Loucy (cell line): ENCODE measurements around the gene INPP5J.

Experiments
- H2AFZ ChIP-seq: fragments of 200-600 bp; sonication (generic); 2 replicates; pipeline ENCODE4 v1.6.0; 2016; ENCODE audit warnings: antibody characterized with exemption, mild to moderate bottlenecking, low read length, moderate library complexity
- H3F3A ChIP-seq: fragments of 200-600 bp; 2 replicates; pipeline ENCODE4 v1.6.0; 2016; ENCODE audit warnings: antibody characterized with exemption, low read depth, mild to moderate bottlenecking
- H3K27me3 ChIP-seq: fragments of 200-600 bp; sonication (generic); 2 replicates; pipeline ENCODE4 v1.6.1; 2014; ENCODE audit warnings: low read length, mild to moderate bottlenecking; ENCODE audit not compliant: insufficient read depth, poor library complexity, severe bottlenecking
- H3K36me3 ChIP-seq: fragments of 200-600 bp; sonication (generic); 2 replicates; pipeline ENCODE4 v1.6.1; 2016; ENCODE audit warnings: low read length; ENCODE audit not compliant: insufficient read depth
- H3K4me1 ChIP-seq: fragments of 200-600 bp; sonication (generic); 2 replicates; pipeline ENCODE4 v1.5.1; 2014; ENCODE audit warnings: low read length, mild to moderate bottlenecking; ENCODE audit not compliant: insufficient read depth, poor library complexity, severe bottlenecking
- H3K4me2 ChIP-seq: fragments of 200-600 bp; sonication (generic); 2 replicates; pipeline ENCODE4 v1.6.0; 2014; ENCODE audit warnings: antibody characterized with exemption, low read length, low read depth, mild to moderate bottlenecking; ENCODE audit not compliant: poor library complexity, severe bottlenecking
- H3K4me3 ChIP-seq: fragments of 200-600 bp; sonication (generic); 2 replicates; pipeline ENCODE4 v1.5.1; 2014; ENCODE audit warnings: low read length, mild to moderate bottlenecking, mixed read lengths; ENCODE audit not compliant: poor library complexity, severe bottlenecking
- H3K79me2 ChIP-seq: fragments of 200-600 bp; sonication (generic); 2 replicates; pipeline ENCODE4 v1.6.1; 2014; ENCODE audit warnings: low read length; ENCODE audit not compliant: insufficient read depth
- H3K9ac ChIP-seq: fragments of 200-600 bp; sonication (generic); 2 replicates; pipeline ENCODE4 v1.6.0; 2014; ENCODE audit warnings: mild to moderate bottlenecking, low read depth, low read length, moderate library complexity; ENCODE audit not compliant: poor library complexity, severe bottlenecking
- H3K9me2 ChIP-seq: fragments of 200-600 bp; sonication (generic); replicated peaks from 2 replicates; pipeline ENCODE4 v1.6.1; 2016; ENCODE audit warnings: low read depth, low read length, mixed read lengths
- H3K9me3 ChIP-seq: fragments of 200-600 bp; sonication (generic); 2 replicates; pipeline ENCODE4 v1.6.1; 2014; ENCODE audit warnings: mild to moderate bottlenecking, antibody characterized with exemption, low read length, low read depth; ENCODE audit not compliant: insufficient read depth
- H4K20me1 ChIP-seq: fragments of 200-600 bp; sonication (generic); 2 replicates; pipeline ENCODE4 v1.6.0; 2014; ENCODE audit warnings: antibody characterized with exemption, low read length, mild to moderate bottlenecking; ENCODE audit not compliant: insufficient read depth, poor library complexity, severe bottlenecking
- EZH2phosphoT487 ChIP-seq: fragments of 200-600 bp; IDR thresholded peaks from 2 replicates; pipeline ENCODE4 v1.6.1; 2018; ENCODE audit warnings: antibody characterized with exemption, mild to moderate bottlenecking, moderate library complexity, borderline replicate concordance
- TF ChIP-seq, protein P1 (sequence below): fragments of 200-600 bp; sonication (generic); conservative IDR thresholded peaks from 2 replicates; pipeline ENCODE4 v1.5.1; 2014; ENCODE audit warnings: mild to moderate bottlenecking, antibody characterized with exemption, low read length

Gene INPP5J

DNA sequence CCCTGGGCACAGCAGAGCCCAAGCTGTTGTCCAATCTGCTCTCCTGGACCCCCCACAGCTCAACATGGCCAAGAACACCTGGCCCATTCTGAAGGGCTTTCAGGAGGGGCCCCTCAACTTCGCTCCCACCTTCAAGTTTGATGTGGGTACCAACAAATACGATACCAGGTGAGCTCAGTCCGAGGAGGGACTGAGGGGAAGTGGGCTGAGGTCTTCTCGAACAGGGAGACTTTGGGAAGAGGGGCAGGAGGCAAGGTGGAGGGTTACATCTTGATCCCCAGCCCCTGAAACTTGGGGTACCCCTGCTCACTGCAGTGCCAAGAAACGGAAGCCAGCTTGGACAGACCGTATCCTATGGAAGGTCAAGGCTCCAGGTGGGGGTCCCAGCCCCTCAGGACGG, 5.4 kb downstream of the INPP5J start:
- no peak overlapping the region for H3K4me2 ChIP-seq
- no peaks in the 10 kb centered on the region for H3F3A ChIP-seq
- H3K9ac ChIP-seq = no peak overlapping the region
- H3K36me3 ChIP-seq = no peaks in the 10 kb centered on the region
- no peaks in the 10 kb centered on the region for H3K27me3 ChIP-seq
- no peaks in the 10 kb centered on the region for H4K20me1 ChIP-seq
- no peaks in the 10 kb centered on the region for H3K9me2 ChIP-seq
- no peaks in the 10 kb centered on the region for H3K9me3 ChIP-seq
- H2AFZ ChIP-seq = no peak overlapping the region
- no peaks in the 10 kb centered on the region for H3K4me1 ChIP-seq
- no peak overlapping the region for H3K4me3 ChIP-seq
- TF ChIP-seq, protein P1, sequence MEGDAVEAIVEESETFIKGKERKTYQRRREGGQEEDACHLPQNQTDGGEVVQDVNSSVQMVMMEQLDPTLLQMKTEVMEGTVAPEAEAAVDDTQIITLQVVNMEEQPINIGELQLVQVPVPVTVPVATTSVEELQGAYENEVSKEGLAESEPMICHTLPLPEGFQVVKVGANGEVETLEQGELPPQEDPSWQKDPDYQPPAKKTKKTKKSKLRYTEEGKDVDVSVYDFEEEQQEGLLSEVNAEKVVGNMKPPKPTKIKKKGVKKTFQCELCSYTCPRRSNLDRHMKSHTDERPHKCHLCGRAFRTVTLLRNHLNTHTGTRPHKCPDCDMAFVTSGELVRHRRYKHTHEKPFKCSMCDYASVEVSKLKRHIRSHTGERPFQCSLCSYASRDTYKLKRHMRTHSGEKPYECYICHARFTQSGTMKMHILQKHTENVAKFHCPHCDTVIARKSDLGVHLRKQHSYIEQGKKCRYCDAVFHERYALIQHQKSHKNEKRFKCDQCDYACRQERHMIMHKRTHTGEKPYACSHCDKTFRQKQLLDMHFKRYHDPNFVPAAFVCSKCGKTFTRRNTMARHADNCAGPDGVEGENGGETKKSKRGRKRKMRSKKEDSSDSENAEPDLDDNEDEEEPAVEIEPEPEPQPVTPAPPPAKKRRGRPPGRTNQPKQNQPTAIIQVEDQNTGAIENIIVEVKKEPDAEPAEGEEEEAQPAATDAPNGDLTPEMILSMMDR = no peak
- no peak for TF ChIP-seq EZH2phosphoT487
- no peaks in the 10 kb centered on the region for H3K79me2 ChIP-seq

DNA sequence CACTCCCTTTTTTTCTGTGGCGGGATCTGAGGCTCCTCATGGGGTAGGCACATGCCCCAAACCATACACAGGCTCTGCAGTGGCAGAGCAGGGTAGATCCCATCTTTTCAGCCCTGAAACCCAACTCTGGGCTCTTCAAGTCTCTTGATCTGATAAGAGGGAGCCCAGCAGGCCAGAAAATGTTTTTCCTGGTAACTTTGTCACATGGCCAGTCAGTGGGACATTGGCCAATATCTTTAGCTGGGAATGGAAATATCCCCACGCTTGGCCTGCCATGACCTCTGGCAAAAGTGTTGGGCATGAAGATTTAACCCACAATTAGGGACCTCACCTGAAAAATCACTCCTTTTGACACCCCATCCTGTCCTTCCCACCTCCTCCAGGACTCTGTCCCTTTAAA, 8.1 kb downstream of the INPP5J start:
- Histone ChIP-seq H3K9me3 (no peaks in the 10 kb centered on the region), H2AFZ (no peak overlapping the region), H3K36me3 (no peaks in the 10 kb centered on the region), H3K9ac (no peak overlapping the region), H3K4me3 (no peak overlapping the region), H3K4me2 (no peak overlapping the region), H3F3A (no peaks in the 10 kb centered on the region), H4K20me1 (no peaks in the 10 kb centered on the region), H3K4me1 (no peaks in the 10 kb centered on the region), H3K79me2 (no peaks in the 10 kb centered on the region), H3K9me2 (no peaks in the 10 kb centered on the region), H3K27me3 (no peaks in the 10 kb centered on the region)
- TF ChIP-seq, protein P1 = no peak
- TF ChIP-seq EZH2phosphoT487 = no peak

DNA sequence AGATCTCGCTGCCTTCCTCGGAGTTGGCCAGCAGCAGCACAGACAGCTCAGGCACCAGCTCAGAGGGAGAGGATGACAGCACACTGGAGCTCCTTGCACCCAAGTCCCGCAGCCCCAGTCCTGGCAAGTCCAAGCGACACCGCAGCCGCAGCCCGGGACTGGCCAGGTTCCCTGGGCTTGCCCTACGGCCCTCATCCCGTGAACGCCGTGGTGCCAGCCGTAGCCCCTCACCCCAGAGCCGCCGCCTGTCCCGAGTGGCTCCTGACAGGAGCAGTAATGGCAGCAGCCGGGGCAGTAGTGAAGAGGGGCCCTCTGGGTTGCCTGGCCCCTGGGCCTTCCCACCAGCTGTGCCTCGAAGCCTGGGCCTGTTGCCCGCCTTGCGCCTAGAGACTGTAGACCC, 11.1 kb downstream of the INPP5J start:
- Histone ChIP-seq H3K27me3 (no peaks in the 10 kb centered on the region), H2AFZ (no peak overlapping the region), H3K4me3 (no peak overlapping the region), H3F3A (no peaks in the 10 kb centered on the region), H3K36me3 (no peaks in the 10 kb centered on the region), H3K4me2 (no peak overlapping the region), H3K9me2 (no peaks in the 10 kb centered on the region), H4K20me1 (no peaks in the 10 kb centered on the region), H3K9me3 (no peaks in the 10 kb centered on the region), H3K4me1 (no peaks in the 10 kb centered on the region), H3K9ac (no peak overlapping the region), H3K79me2 (no peaks in the 10 kb centered on the region)
- TF ChIP-seq EZH2phosphoT487 = no peak
- TF ChIP-seq, protein P1 = no peak
